NCI-H1694 (cell line): ENCODE data around the gene KLHDC8A.

Experiments
- DNase-seq: peaks from one replicate; lab custom pipeline; 2025; lab: John Stamatoyannopoulos, UW

The KLHDC8A gene

GRCh38 chr1:205296154-205296553 is 60.6 kb downstream of the KLHDC8A start:
- no peak for DNase-seq

GRCh38 chr1:205294934-205295333 is 61.8 kb downstream of the KLHDC8A start:
- DNase-seq: no peak

- no peak for DNase-seq
Observed at GRCh38 chr1:205294175-205294917, 62.4 kb downstream of the KLHDC8A start.

DNA sequence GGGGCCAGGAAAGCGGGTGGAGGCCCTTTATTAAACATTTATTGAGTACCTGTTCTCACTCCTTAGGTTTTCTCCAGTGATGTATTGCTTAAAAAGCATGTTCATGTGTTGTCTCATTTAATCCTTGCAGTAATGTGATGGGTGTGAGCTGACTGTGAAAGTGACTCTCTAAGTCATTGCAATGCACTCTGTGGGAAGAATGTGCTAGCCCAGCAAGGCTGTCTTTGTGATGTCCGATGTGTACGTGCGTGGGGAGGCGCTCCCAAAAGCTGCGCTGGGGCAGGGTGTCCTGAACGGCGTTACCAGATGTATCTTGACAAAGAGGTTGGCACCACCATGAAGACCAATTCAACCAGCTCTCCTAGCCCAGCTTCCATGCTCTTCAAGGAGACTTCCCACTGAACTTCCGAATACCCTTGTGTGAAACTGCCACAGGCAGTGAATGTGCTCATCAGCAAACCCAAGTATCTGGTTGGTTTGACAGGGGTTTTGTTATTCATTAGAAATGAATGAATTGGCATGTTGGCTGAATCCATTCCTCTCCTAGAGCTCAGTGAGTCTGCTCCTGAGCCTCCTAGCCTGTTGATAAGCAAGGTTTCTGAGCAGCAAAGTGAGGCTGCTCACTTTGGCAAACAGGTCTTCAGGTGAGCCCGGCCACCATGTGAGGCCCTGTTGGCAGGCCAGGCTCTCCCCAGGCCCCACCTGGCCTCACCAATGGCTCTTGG is 63.2 kb downstream of the KLHDC8A start:
- DNase-seq: no peak

DNA sequence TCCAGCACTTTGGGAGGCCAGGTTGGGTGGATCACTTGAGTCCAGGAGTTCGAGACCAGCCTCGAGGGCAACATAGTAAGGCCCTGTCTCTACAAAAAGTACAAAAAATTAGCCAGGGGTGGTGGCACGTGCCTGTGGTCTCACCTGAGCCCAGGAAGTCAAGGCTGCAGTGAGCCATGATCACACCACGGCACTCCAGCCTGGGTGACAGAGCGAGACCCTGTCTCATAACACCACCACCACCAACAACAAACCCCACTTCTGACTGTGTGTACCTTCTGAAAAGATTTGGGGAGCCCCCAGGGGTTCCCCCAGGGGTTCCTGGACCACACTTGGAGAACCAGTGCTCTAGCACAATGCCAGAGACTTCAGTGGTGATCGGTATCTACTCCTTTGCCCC is 65.1 kb downstream of the KLHDC8A start:
- no peak for DNase-seq

DNA sequence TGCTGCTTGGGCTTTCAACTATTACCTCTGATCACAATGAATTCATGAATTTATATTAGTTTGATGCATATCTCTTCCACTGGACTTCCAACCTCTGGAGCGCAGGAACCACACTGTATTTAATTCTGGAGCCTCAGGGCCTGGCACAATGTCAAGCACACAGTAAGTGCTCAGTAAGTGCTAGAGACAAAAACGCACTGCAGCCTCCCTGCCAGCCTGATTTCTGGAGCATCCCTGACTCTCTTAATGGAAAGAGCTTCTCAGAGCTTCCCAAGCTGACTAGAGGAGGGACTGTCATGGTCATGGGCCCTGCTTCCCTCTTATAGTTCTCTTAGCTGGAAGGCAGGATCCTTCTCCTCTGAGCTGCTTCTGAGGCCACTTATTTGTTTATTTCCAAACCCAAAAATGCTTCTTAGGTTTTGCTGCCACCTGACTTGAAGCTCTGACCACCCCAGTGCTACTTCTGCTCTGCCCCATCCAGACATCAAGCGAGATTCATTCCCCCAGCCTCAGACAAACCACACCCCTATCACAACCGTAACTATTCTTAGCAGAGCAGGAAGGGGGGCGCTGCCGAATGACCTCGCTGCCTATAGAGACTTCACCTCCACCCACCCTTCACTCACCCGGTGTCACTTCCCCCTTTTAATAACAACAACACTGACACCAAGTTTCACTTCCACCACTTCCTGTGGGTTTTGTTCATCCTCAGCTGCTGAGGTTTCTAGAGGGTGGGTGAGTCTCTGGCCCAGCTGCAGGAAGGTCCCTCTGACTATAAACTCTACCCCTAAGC is 68.8 kb downstream of the KLHDC8A start:
- DNase-seq: no peak

DNA sequence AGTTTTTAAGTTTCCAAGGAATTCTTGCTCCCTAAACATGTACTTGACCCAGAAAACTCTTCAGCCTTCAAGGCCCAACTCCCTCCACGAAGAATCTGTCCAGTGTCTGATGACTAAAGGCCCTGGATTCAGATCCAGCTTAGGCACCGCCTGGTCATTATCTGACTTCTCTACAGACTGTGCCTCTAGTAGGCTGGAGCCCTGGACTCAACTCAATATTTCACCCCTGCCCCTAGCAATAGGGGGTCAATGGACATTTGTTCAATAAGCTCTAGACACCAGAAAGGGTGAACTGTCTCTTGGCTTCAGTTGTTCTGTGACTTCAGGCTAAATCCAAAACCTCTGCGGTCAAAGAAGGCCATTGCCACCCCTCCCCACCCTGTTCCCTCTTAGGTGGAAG is 69.6 kb downstream of the KLHDC8A start:
- DNase-seq: no peak

DNA sequence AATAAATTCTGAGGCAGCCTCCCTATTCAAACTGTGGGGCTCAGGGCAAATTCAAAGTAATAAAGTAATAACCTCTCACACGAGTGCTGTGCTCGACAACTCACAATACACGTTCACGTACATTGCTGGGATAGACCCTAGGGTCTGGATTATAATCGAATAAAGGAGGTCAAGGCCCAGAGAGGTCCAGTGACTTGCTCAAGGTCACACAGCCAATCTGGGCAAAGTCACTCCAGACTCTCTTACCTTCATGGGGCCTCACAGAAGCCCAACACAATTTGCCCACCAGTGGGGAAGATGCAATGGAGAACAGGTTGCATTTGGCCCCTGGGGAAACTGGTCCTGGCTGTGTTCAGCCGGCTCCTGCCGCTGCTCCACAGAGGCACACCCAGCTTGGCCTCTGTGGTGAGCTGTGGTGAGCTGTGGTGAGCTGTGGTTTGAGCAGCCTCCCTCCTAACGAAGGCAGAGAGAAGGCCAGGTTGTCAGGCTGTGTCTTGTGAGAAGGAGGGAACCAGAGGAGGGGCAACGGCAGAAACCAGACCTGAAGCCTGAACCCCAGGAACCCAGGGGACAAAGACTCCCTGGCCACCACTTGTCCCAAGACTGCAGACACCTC is 70.3 kb downstream of the KLHDC8A start:
- no peak for DNase-seq
